CD4-positive, alpha-beta T cell treated with Interferon alpha-2 for 1 hour (primary cell): ENCODE data around the gene ZNF654.
"Not testable (repeated sequence)": the region's sequence is repeated elsewhere in the genome, so short reads cannot be mapped to it uniquely, and the experiment has no call there.

Source experiments
- DNase-seq, 2 donors: peaks; one replicate each; pipeline ENCODE4 v3.0.0-alpha.2; 2020 to 2022

Gene ZNF654

GRCh38 chr3:88142094-88142624 lies 83.1 kb downstream of the ZNF654 start:
- peak in 1 of 2 donors; percentile 7 for DNase-seq

- DNase-seq: no peak
Measured at GRCh38 chr3:88147261-88147660, 88.2 kb downstream of the ZNF654 start.

- DNase-seq: no peak
Measured at GRCh38 chr3:88148651-88149050, 89.6 kb downstream of the ZNF654 start.

GRCh38 chr3:88149101-88149508 lies 90.0 kb downstream of the ZNF654 start:
- no peak for DNase-seq

- DNase-seq: peak; percentile 74 to 83
Measured at GRCh38 chr3:88149509-88150362, 90.7 kb downstream of the ZNF654 start, which contains the start of gene C3orf38. Gene C3orf38 (plus strand): TSS chr3:88149959. CDS start chr3:88150053, 94 bp downstream.

- DNase-seq: peak; percentile 7 to 46
Measured at GRCh38 chr3:88150371-88150770, 91.3 kb downstream of the ZNF654 start.

- DNase-seq: no peak
Measured at GRCh38 chr3:88150806-88151205, 91.8 kb downstream of the ZNF654 start.

- peak in 1 of 2 donors; percentile 22 for DNase-seq
Measured at GRCh38 chr3:88151358-88151757, 92.3 kb downstream of the ZNF654 start.

GRCh38 chr3:88152841-88153240 lies 93.8 kb downstream of the ZNF654 start:
- no peak for DNase-seq

GRCh38 chr3:88166419-88166971 lies 107.4 kb downstream of the ZNF654 start:
- DNase-seq: no peak

- no peak for DNase-seq
Measured at GRCh38 chr3:88167173-88167572, 108.1 kb downstream of the ZNF654 start.

- DNase-seq: no peak
Measured at GRCh38 chr3:88167704-88168103, 108.6 kb downstream of the ZNF654 start.

GRCh38 chr3:88168171-88168570 lies 109.1 kb downstream of the ZNF654 start:
- DNase-seq: no peak

GRCh38 chr3:88180398-88180999 lies 121.4 kb downstream of the ZNF654 start:
- peak; percentile 7 to 55 for DNase-seq

- DNase-seq: not testable (repeated sequence)
Measured at GRCh38 chr3:88182165-88182918, 123.3 kb downstream of the ZNF654 start.

GRCh38 chr3:88188436-88188835 lies 129.4 kb downstream of the ZNF654 start:
- no peak for DNase-seq

GRCh38 chr3:88189361-88189810 lies 130.3 kb downstream of the ZNF654 start:
- no peak for DNase-seq

- DNase-seq: no peak
Measured at GRCh38 chr3:88191872-88192409, 132.9 kb downstream of the ZNF654 start.

GRCh38 chr3:88192631-88193030 lies 133.6 kb downstream of the ZNF654 start:
- no peak for DNase-seq
